GM19467 (cell line): Measurements from ENCODE around the gene BASP1.
"Not testable (repeated sequence)": the region's sequence is repeated elsewhere in the genome, so short reads cannot be mapped to it uniquely, and the experiment has no call there.

ENCODE experiments used
- ATAC-seq: cut with Tn5 transposase; IDR thresholded peaks from one replicate; pipeline ENCODE4 v1.9.1; 2021; ENCODE audit warnings: mild to moderate bottlenecking, moderate library complexity; ENCODE audit not compliant: unreplicated experiment

The BASP1 gene

GRCh38 chr5:17287501-17288155 is 70.2 kb downstream of the BASP1 start:
- no peak for ATAC-seq

GRCh38 chr5:17288570-17288969 is 71.1 kb downstream of the BASP1 start:
- ATAC-seq: no peak

- no peak for ATAC-seq
Observed at GRCh38 chr5:17289681-17290539, 72.5 kb downstream of the BASP1 start.

GRCh38 chr5:17290540-17290974 is 73.1 kb downstream of the BASP1 start:
- ATAC-seq: no peak

- ATAC-seq: no peak
Observed at GRCh38 chr5:17292434-17293015, 75.1 kb downstream of the BASP1 start.

- ATAC-seq: no peak
Observed at GRCh38 chr5:17294639-17295311, 77.3 kb downstream of the BASP1 start.

- no peak for ATAC-seq
Observed at GRCh38 chr5:17295671-17296070, 78.2 kb downstream of the BASP1 start.

- no peak for ATAC-seq
Observed at GRCh38 chr5:17302106-17302505, 84.7 kb downstream of the BASP1 start.

- no peak for ATAC-seq
Observed at GRCh38 chr5:17302604-17303003, 85.2 kb downstream of the BASP1 start.

- no peak for ATAC-seq
Observed at GRCh38 chr5:17304282-17304681, 86.9 kb downstream of the BASP1 start.

GRCh38 chr5:17305017-17305416 is 87.6 kb downstream of the BASP1 start:
- ATAC-seq: no peak

GRCh38 chr5:17305964-17306725 is 88.7 kb downstream of the BASP1 start:
- no peak for ATAC-seq

- no peak for ATAC-seq
Observed at GRCh38 chr5:17306726-17307091, 89.3 kb downstream of the BASP1 start.

- ATAC-seq: not testable (repeated sequence)
Observed at GRCh38 chr5:17307440-17307839, 90.0 kb downstream of the BASP1 start.

- no peak for ATAC-seq
Observed at GRCh38 chr5:17308326-17309065, 91.1 kb downstream of the BASP1 start.

GRCh38 chr5:17309462-17309861 is 92.0 kb downstream of the BASP1 start:
- ATAC-seq: no peak

GRCh38 chr5:17310502-17310901 is 93.1 kb downstream of the BASP1 start:
- not testable (repeated sequence) for ATAC-seq

GRCh38 chr5:17311811-17312210 is 94.4 kb downstream of the BASP1 start:
- ATAC-seq: not testable (repeated sequence)

GRCh38 chr5:17312358-17312757 is 94.9 kb downstream of the BASP1 start:
- ATAC-seq: no peak

GRCh38 chr5:17314907-17315471 is 97.6 kb downstream of the BASP1 start:
- no peak for ATAC-seq
